Esophagus squamous epithelium (tissue), 4 donors: ENCODE results near the gene ROBO3.

Experiments
- CTCF ChIP-seq, 6 experiments: fragments of 450-650 bp in 4 of 6; fragments of 200-600 bp in 2 of 6; sonication (generic) in 2 of 6; IDR thresholded peaks; one replicate each; pipeline ENCODE4 v1.5.1; 2016 to 2019; ENCODE audit warnings: antibody characterized with exemption in 6 of 6, mild to moderate bottlenecking in 4 of 6, moderate library complexity in 4 of 6
- POLR2A ChIP-seq, 4 donors: fragments of 450-650 bp; IDR thresholded peaks; one replicate each; pipeline ENCODE4 v1.6.1; 2017; ENCODE audit warnings: antibody characterized with exemption in 4 of 4, mild to moderate bottlenecking in 4 of 4, moderate library complexity in 3 of 4

GRCh38 chr11:124920356-124920755, 55.1 kb downstream of the ROBO3 start:
- TF ChIP-seq POLR2A (IDR thresholded peaks at IDR 0.05) (no peak), CTCF (IDR thresholded peaks at IDR 0.05) (no peak)
